COR-L47 (cell line): ENCODE measurements around the gene LIFR.
"Not testable (repeated sequence)": the region's sequence is repeated elsewhere in the genome, so short reads cannot be mapped to it uniquely, and the experiment has no call there.

Experiments used
- DNase-seq: peaks from one replicate; lab custom pipeline; 2025; lab: John Stamatoyannopoulos, UW

The LIFR gene

DNA sequence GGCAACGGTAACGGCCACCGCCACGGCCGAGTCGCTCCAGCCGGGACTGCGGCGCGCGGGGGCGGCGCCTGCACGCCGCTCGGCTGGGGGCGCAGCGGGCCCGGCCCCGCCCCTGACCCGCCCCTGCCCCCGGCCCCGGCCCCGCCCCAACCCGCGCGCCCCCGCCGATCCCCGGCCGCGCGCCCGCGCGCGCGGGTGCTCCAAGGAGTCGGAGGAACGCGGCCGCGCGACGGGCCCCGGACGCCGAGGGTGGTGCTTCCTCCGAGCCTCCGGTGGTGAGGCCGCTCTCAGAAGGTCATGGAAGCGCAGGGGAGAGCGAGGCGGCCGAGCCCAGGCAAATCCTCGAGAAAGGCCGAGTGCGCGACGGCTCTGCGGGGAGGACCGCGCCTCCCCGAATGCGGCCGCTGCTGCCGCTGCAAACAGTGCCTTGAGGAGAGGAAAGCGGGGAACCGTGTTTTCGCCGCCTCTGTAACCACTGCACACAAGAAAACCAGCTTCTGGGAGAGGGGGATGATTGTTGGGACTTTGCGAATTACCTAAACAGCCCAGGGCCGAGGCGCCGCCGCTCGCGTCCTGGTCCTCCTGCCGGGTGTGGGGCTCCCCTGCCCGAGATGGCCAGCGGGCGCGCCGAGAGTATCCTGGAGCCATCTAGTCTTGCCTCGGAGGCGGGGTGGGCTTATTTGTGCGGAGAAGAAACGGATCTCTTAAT lies at the start of gene LIFR:
LIFR (minus strand) TSS at position 48 of the 709 bp plus-strand sequence. CDS start 25,999 bp downstream, outside the sequence.
- peak; percentile 30 for DNase-seq

DNA sequence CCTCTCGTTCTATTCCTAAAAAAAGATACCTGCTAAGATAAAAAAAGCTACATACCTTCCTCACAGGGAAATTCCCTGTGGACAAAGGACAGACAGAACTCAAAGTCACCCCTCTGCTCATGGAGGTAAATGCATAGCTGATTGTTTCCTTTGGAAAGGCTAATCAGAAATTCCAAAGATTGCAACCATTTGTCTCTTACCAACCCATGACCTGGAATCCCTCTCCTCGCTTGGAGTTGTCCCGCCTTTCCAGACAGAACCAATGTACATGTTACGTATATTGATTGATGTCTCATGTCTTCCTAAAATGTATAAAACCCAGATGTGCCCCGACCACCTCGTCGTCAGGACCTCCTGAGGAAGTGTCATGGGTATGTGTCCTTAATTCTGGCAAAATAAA lies 49.2 kb upstream of the LIFR start:
- no peak for DNase-seq

DNA sequence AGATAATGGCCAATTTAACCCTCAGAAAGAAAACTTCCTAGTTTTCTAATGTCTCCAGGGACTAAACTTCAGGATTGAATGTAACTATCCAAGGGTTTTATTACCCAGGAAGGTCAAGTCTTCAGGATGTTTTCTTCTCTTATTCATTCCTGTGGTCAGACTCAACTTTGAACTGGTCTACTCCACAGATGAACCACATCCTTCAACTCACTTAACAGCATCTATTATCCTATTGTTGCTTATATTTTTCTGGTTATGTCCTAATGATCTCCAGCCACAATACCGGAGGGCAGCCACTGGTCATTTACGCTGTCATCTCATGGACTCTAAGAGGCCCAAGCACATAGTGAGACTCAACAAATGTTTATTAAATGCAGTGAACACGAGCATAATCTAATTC lies 47.2 kb upstream of the LIFR start:
- DNase-seq, result no peak

GRCh38 chr5:38602641-38603040 lies 46.2 kb upstream of the LIFR start:
- DNase-seq, result no peak

- no peak for DNase-seq
Measured at GRCh38 chr5:38601863-38602298, 45.4 kb upstream of the LIFR start.

DNA sequence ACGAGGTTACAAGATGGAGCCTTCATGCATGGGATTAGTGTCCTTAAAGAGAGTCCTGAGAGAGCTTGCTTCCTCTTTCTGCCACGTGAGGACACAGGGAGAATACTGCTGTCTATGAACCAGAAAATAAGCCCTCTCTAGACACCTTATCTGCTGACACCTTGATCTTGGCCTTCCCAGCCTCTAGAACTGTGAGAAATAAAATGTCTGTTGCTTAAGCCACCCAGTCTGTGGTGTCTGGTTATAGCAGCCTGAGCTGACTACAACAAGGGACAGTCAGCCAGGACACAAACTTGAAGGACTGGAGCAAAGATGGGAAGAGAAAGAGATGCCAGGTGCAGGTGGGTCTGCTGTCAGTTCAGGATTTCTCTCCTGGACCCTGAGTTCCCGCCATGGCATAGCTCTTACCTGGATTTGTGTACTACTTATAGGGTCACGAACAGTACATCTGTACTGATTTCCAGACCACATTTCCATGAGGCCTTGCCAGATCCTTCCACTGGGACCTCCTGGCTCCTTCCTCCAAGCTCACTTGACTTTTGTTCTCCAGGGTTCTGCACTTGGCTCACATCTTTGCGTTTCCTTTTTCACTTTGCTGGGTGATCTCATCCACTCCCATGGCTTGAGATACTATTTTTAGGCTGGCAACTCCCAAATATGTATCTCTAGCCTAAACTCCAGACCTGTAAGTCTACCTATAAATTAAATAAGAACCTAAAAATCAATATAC lies 44.9 kb upstream of the LIFR start:
- no peak for DNase-seq

- no peak for DNase-seq
Measured at GRCh38 chr5:38600329-38601045, 44.0 kb upstream of the LIFR start.

DNA sequence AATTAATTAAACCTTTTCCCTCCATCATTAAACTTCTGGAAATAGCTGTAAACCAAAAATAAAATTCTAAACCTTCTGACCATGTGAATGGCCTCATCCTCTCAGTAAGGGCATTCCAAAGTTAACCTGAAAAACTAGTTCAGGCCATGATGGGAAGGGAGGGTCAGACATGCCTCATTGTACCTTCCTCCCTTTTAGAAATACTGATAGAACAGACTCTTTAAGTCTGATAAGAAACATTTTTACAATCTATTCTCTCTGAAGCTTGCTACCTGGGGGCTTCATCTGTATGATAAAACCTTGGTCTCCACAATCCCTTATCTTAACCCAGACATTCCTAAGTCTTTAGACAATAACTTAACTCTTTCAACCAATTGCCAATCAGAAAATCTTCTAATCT lies 43.3 kb upstream of the LIFR start:
- not testable (repeated sequence) for DNase-seq

- no peak for DNase-seq
Measured at GRCh38 chr5:38598994-38599617, 42.7 kb upstream of the LIFR start.

GRCh38 chr5:38598296-38598993 lies 42.0 kb upstream of the LIFR start:
- DNase-seq, result no peak

- DNase-seq, result no peak
Measured at GRCh38 chr5:38596981-38597380, 40.5 kb upstream of the LIFR start.

- no peak for DNase-seq
Measured at GRCh38 chr5:38595132-38595745, 38.8 kb upstream of the LIFR start.

DNA sequence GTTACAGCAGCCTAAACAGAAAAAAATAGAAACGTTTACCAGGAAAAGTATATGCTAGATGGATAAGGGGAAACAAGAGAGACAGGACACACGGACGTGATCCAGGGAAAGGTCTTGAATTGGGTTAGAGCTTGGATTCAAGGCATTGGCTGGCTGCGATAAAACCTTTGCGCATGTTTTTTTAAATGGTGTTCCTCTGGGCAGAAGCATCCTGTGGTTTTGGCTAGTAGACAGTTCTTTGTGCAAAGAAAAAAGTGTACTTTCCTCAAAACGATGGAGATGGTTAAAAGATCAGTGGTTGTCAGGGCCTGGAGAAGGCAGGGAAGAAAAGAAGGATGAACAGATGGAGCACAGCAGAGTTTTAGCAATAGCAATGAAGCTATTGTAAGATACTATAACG lies 37.5 kb upstream of the LIFR start:
- no peak for DNase-seq

DNA sequence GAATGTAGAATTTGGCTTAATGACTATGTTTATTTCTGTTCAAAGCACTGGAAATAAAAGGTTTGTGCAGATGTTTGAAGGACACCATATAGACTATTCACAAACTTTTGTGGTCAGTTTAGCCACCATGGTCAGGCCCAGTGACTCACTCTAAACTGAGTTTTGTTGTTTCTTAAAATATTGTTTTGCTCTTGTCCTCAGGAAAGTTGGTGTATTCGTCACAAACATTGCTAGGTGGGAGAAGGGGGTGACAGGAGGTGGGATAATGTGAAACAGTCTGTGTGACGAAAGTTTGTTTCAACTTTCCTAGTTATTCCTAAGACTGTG lies 35.0 kb upstream of the LIFR start:
- DNase-seq, result no peak

DNA sequence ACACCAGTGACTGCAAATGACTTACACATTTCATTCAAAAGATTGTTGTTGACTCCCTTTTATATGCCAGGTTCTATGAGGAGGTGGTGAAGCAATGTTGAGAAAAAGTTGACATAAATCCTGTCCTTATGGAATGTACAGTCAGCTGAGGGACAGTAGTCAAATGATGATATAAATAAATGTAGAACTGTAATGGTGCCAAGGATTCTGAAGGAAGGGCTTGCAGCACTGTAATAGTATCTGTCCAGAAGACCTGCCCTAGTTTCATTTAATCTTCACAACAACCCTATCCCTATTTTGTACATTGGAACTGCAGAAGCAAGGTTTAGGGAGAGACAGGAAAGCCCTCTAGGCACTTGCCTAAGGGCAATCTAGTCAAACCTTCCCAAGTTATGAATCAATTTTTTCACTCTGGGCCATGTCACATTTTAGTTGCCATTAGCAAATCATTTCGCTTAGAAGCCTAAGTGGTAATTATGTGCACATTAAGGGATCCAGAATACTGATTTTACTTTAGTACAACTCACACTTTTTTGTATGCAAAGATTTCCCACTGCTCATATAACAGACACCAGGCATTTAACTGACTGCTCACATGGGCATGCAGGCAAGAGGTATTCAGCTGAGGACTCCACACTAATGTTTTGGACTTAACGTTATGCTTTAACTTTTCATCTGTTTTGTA lies 34.5 kb upstream of the LIFR start:
- no peak for DNase-seq

- DNase-seq, result no peak
Measured at GRCh38 chr5:38589629-38590028, 33.2 kb upstream of the LIFR start.

GRCh38 chr5:38585816-38586215 lies 29.4 kb upstream of the LIFR start:
- DNase-seq, result no peak

DNA sequence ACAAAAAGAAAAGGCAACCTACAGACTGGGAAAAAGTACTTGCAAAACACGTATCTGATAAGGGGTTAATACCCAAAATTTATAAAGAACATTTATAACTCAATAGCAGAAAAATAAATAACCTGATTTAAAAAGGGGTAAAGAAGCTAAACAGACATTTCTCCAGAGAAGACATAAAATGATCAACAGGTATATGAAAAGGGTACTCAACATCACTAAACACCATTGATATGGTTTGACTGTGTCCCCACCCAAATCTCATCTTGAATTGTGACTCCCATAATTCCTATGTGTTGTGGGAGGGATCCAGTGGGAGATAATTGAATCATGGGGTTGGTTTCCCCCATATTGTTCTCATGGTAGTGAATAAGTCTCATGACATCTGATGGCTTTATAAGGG lies 27.1 kb upstream of the LIFR start:
- DNase-seq, result no peak

GRCh38 chr5:38582975-38583319 lies 26.5 kb upstream of the LIFR start:
- no peak for DNase-seq

GRCh38 chr5:38582293-38582974 lies 26.0 kb upstream of the LIFR start:
- DNase-seq, result no peak

DNA sequence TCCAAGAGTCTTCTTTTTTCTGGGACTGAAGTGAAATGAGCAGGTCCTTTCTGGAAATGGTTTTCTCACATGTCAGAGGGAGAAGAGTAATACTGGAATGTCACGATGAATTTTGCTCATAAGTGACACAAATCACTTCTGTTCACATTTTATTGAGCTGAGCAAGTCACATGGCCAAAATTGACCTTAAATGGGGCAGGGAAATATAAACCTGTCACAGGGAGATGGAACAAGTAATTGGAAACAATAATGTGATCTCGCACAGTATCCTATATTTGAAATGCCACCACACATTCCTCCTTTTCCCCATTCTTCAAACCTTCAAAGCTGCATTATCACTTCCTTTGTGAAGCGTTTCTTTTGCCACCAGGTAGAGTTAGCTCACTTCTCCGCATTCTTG lies 25.2 kb upstream of the LIFR start:
- DNase-seq, result no peak
